PFSK-1 (cell line): ENCODE measurements around the gene VAV3.

Experiments used
- FOXP2 ChIP-seq: optimal IDR thresholded peaks from 2 replicates; pipeline ENCODE3; 2011; ENCODE audit warnings: borderline replicate concordance, control low read depth, inconsistent platforms; ENCODE audit not compliant: insufficient read depth; ENCODE audit errors: extremely low read length, extremely low read depth
- POLR2AphosphoS5 ChIP-seq: IDR thresholded peaks from 2 replicates; pipeline ENCODE4 v1.6.1; 2012; ENCODE audit warnings: low read depth, mild to moderate bottlenecking, control low read depth, low read length, moderate library complexity
- SIN3A ChIP-seq: IDR thresholded peaks from 2 replicates; pipeline ENCODE4 v1.6.1; 2012; ENCODE audit warnings: mild to moderate bottlenecking, low read length, moderate library complexity, borderline replicate concordance; ENCODE audit not compliant: insufficient read depth
- TAF1 ChIP-seq: IDR thresholded peaks from 2 replicates; pipeline ENCODE4 v1.6.1; 2012; ENCODE audit warnings: low read length, control low read depth, borderline replicate concordance; ENCODE audit not compliant: insufficient read depth
- TF ChIP-seq, protein P1 (sequence below), 2 experiments: IDR thresholded peaks; 2 replicates each; pipeline versions ENCODE4 v1.6.1 to v1.8.0; 2011 to 2012; ENCODE audit warnings: low read depth in 2 of 2, low read length in 2 of 2, control low read depth in 1 of 2, inconsistent platforms in 1 of 2, mild to moderate bottlenecking in 1 of 2, moderate library complexity in 1 of 2; ENCODE audit not compliant: insufficient read depth in 1 of 2

Gene VAV3

DNA sequence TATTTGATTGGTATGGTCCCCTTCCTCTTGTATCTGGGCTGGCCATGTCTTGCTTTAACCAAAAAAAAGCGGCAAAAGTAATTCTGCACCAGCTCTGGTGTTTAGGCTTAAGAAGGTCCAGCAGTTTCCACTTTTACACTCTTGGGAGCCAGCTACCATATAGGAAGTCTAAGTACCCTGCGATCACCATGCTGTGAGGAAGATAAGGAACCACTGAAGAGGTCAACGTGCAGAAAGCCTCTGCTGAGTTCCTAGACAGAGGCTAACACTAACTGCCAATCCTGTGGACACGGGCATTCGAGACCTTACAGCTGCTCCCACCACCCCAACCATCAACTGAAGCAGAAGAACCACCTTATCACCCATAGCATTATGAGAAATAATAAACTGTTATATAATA, 331.4 kb downstream of the VAV3 start:
- no peak for TF ChIP-seq POLR2AphosphoS5
- no peak for TF ChIP-seq TAF1
- no peak for TF ChIP-seq FOXP2
- TF ChIP-seq SIN3A, result no peak
- TF ChIP-seq, protein P1, sequence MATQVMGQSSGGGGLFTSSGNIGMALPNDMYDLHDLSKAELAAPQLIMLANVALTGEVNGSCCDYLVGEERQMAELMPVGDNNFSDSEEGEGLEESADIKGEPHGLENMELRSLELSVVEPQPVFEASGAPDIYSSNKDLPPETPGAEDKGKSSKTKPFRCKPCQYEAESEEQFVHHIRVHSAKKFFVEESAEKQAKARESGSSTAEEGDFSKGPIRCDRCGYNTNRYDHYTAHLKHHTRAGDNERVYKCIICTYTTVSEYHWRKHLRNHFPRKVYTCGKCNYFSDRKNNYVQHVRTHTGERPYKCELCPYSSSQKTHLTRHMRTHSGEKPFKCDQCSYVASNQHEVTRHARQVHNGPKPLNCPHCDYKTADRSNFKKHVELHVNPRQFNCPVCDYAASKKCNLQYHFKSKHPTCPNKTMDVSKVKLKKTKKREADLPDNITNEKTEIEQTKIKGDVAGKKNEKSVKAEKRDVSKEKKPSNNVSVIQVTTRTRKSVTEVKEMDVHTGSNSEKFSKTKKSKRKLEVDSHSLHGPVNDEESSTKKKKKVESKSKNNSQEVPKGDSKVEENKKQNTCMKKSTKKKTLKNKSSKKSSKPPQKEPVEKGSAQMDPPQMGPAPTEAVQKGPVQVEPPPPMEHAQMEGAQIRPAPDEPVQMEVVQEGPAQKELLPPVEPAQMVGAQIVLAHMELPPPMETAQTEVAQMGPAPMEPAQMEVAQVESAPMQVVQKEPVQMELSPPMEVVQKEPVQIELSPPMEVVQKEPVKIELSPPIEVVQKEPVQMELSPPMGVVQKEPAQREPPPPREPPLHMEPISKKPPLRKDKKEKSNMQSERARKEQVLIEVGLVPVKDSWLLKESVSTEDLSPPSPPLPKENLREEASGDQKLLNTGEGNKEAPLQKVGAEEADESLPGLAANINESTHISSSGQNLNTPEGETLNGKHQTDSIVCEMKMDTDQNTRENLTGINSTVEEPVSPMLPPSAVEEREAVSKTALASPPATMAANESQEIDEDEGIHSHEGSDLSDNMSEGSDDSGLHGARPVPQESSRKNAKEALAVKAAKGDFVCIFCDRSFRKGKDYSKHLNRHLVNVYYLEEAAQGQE (IDR thresholded peaks at IDR 0.05; ENCODE audit: insufficient read depth in 1 of 2, low read depth in 2 of 2, low read length in 2 of 2), result no peak

- TF ChIP-seq SIN3A (no peak), FOXP2 (no peak), TAF1 (no peak), POLR2AphosphoS5 (no peak)
- TF ChIP-seq, protein P1 (IDR thresholded peaks at IDR 0.05; ENCODE audit: insufficient read depth in 1 of 2, low read depth in 2 of 2, low read length in 2 of 2), result no peak
Measured at GRCh38 chr1:107626073-107626796, 338.7 kb downstream of the VAV3 start.

DNA sequence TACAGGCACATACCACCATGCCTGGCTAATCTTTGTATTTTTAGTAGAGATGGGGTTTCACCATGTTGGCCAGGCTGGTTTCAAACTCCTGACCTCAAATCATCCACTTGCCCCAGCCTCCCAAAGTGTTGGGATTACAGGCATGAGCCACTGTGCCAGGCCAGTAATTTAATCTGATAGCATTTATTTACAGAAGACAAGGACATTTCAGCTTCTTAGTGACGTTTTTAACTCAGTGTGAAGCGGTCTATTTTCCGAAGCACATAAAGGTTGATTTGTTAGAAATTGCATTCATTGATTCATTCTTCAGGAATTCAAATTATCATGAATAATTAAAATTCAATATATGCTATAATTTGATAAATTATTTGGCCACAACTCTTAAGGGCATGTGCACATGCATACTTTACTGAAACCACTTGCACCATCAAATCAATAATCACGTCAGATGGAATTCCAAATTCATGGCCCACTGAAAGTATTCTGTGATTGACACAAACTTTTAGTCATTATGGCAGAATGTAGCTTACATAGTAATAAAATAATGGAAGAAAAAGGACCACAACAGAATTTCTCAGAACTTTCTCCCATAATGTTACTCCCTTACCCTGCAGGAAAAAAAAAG, 339.5 kb downstream of the VAV3 start:
- TF ChIP-seq SIN3A (no peak), TAF1 (no peak)

GRCh38 chr1:107623431-107623830, 341.5 kb downstream of the VAV3 start:
- no peak for TF ChIP-seq FOXP2
- no peak for TF ChIP-seq TAF1
- TF ChIP-seq SIN3A, result no peak
- no peak for TF ChIP-seq POLR2AphosphoS5
- TF ChIP-seq, protein P1 (IDR thresholded peaks at IDR 0.05; ENCODE audit: insufficient read depth in 1 of 2, low read depth in 2 of 2, low read length in 2 of 2), result no peak

DNA sequence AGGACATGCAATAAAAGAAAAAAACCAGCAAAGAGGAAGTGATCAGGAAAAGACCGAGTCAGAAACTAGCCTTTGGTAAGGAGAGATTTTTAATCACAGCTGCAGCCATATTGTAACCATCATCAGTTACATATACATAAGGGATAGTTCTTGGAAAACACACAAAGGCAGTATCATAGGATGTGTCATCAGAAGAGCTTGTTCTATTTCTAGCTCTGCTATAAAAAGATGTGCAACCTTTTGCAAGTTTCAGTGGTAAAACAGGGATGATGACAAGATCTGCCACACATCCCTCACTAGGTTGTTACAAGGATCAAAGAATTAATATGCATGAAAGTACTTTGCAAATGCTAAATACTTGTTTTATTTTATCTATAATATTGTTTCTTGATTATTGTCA, 342.0 kb downstream of the VAV3 start:
- TF ChIP-seq SIN3A, result no peak
- no peak for TF ChIP-seq TAF1
- TF ChIP-seq, protein P1 (IDR thresholded peaks at IDR 0.05; ENCODE audit: insufficient read depth in 1 of 2, low read depth in 2 of 2, low read length in 2 of 2), result no peak
- no peak for TF ChIP-seq FOXP2
- TF ChIP-seq POLR2AphosphoS5, result no peak
